ENCODE results near the gene KIF5B. TPM values are rescaled to one million over a fixed set of nuclear protein-coding genes. Genes with fewer than 3 reads are reported as not detected.

The KIF5B gene
- total RNA-seq, 1 experiment from 2014 or later = 63.2 TPM

DNA sequence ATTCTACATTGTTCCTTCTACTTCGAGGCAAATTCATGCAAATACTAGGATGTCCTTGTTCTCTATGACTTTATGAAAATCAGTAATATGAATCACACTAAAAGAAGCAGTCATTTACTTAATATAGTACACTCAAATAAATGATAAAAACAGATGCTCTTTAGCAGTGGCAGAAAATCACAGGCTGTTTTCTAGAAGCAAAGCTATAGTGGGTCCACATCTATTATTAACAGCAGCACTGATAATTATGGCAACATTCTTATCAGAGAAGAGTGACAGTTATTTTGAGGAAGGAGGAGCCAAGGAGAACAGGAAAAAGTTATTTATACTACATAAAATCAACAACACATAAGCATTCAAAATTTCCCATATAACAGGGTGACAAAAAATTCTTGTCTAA is 16.5 kb downstream of the KIF5B start:
- Mint-ChIP-seq H3K9me3 (no peaks in the 10 kb centered on the region), H3K4me1 (peaks cover 10% of the 10 kb centered on the region), H3K27ac (no peak overlapping the region), H3K36me3 (peaks cover 70% of the 10 kb centered on the region), H3K4me3 (no peak overlapping the region), H3K27me3 (ENCODE audit: low read depth) (no peaks in the 10 kb centered on the region)
- no peak for DNase-seq (ENCODE audit: low spot score)
- ChIA-PET CTCF (no interaction called here), POLR2A (no interaction called here)
- TF ChIP-seq ZNF219 (CRISPR knock-in tag; IDR thresholded peaks at IDR 0.05; ENCODE audit: borderline replicate concordance) (no peak), MXD4 (CRISPR knock-in tag; IDR thresholded peaks at IDR 0.05; ENCODE audit: borderline replicate concordance) (no peak), FOXK1 (CRISPR knock-in tag; IDR thresholded peaks at IDR 0.05) (no peak), TP53 (CRISPR knock-in tag; IDR thresholded peaks at IDR 0.05) (no peak), ZSCAN18 (CRISPR knock-in tag; IDR thresholded peaks at IDR 0.05) (no peak), NR2C2 (CRISPR knock-in tag; IDR thresholded peaks at IDR 0.05) (no peak), ZNF512 (CRISPR knock-in tag; IDR thresholded peaks at IDR 0.05; ENCODE audit: borderline replicate concordance) (no peak), JAZF1 (CRISPR knock-in tag; IDR thresholded peaks at IDR 0.05) (no peak), ZNF317 (CRISPR knock-in tag; IDR thresholded peaks at IDR 0.05; ENCODE audit: borderline replicate concordance, low read depth) (no peak), JUN (CRISPR knock-in tag; IDR thresholded peaks at IDR 0.05) (no peak), ZNF263 (CRISPR knock-in tag; IDR thresholded peaks at IDR 0.05; ENCODE audit: low read depth) (no peak), E2F4 (CRISPR knock-in tag; IDR thresholded peaks at IDR 0.05; ENCODE audit: borderline replicate concordance, low read depth) (no peak)
- TF ChIP-seq, protein P1, sequence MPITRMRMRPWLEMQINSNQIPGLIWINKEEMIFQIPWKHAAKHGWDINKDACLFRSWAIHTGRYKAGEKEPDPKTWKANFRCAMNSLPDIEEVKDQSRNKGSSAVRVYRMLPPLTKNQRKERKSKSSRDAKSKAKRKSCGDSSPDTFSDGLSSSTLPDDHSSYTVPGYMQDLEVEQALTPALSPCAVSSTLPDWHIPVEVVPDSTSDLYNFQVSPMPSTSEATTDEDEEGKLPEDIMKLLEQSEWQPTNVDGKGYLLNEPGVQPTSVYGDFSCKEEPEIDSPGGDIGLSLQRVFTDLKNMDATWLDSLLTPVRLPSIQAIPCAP (CRISPR knock-in tag; IDR thresholded peaks at IDR 0.05) = no peak
- TF ChIP-seq, protein P2, sequence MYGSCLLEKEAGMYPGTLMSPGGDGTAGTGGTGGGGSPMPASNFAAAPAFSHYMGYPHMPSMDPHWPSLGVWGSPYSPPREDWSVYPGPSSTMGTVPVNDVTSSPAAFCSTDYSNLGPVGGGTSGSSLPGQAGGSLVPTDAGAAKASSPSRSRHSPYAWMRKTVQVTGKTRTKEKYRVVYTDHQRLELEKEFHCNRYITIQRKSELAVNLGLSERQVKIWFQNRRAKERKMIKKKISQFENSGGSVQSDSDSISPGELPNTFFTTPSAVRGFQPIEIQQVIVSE (CRISPR knock-in tag; IDR thresholded peaks at IDR 0.05; ENCODE audit: borderline replicate concordance) = no peak
- ATAC-seq = no peak

- DNase-seq (ENCODE audit: low spot score) = no peak
- Mint-ChIP-seq H3K4me1 (peaks cover 10% of the 10 kb centered on the region), H3K9me3 (no peaks in the 10 kb centered on the region), H3K27me3 (ENCODE audit: low read depth) (no peaks in the 10 kb centered on the region), H3K36me3 (peaks cover 70% of the 10 kb centered on the region), H3K27ac (no peak overlapping the region), H3K4me3 (no peak overlapping the region)
- POLR2A ChIA-PET = no interaction called here
- CTCF ChIA-PET = no interaction called here
- no peak for TF ChIP-seq ZNF219 (CRISPR knock-in tag; IDR thresholded peaks at IDR 0.05; ENCODE audit: borderline replicate concordance)
- TF ChIP-seq PRRX2 (CRISPR knock-in tag; IDR thresholded peaks at IDR 0.05) = no peak
- TF ChIP-seq SOX15 (CRISPR knock-in tag; IDR thresholded peaks at IDR 0.05) = no peak
- TF ChIP-seq HMGXB4 (CRISPR knock-in tag; IDR thresholded peaks at IDR 0.05) = no peak
- TF ChIP-seq ZMAT4 (CRISPR knock-in tag; IDR thresholded peaks at IDR 0.05) = no peak
- TF ChIP-seq, protein P2 (CRISPR knock-in tag; IDR thresholded peaks at IDR 0.05; ENCODE audit: borderline replicate concordance) = no peak
- no peak for TF ChIP-seq OVOL2 (CRISPR knock-in tag; IDR thresholded peaks at IDR 0.05; ENCODE audit: borderline replicate concordance)
- TF ChIP-seq STAT6 (CRISPR knock-in tag; conservative IDR thresholded peaks at IDR 0.05; ENCODE audit: low read depth) = no peak
- no peak for TF ChIP-seq ZNF416 (CRISPR knock-in tag; IDR thresholded peaks at IDR 0.05)
- no peak for ATAC-seq
These were observed 17.4 kb downstream of the KIF5B start for GRCh38 chr10:32038777-32039176.
